GM12878 (cell line): ENCODE measurements around the gene MAGI2. TPM values are rescaled to one million over a fixed set of nuclear protein-coding genes. Genes with fewer than 3 reads are reported as not detected.

Experiments used
- ATAC-seq: fragments of 200-7000 bp; cut with Tn5 transposase; 3 replicates; pipeline ENCODE4 v1.9.1; 2020; ENCODE audit warnings: mild to moderate bottlenecking, moderate library complexity
- BruUV-seq: library from RNA; stranded (reverse); fragments of 400-500 nt; replicated peaks from 2 replicates; lab custom pipeline; 2021; lab: Mats Ljungman, UMichigan
- CTCF ChIA-PET: fragments of 300-600 bp; sonication (Branson Sonifier 250); formaldehyde crosslinking; extraction: SDS; loops from one replicate; lab custom pipeline; 2021; ENCODE audit warnings: inconsistent platforms; lab: Yijun Ruan, JAX
- POLR2A ChIA-PET: fragments of 350-600 bp; formaldehyde crosslinking; extraction: SDS; loops from one replicate; lab custom pipeline; 2021; ENCODE audit warnings: inconsistent platforms; lab: Charles Lee
- RAD21 ChIA-PET: fragments of 300-600 bp; sonication (Branson Sonifier 250); formaldehyde crosslinking; loops from one replicate; lab custom pipeline; 2023; ENCODE audit warnings: antibody characterized with exemption; ENCODE audit not compliant: unreplicated experiment; lab: Charles Lee
- SMC1A ChIA-PET: fragments of 300-600 bp; sonication (Branson Sonifier 250); formaldehyde crosslinking; loops from one replicate; lab custom pipeline; 2023; ENCODE audit not compliant: unreplicated experiment, uncharacterized antibody; lab: Charles Lee
- DNase-seq: peaks from one replicate; pipeline ENCODE4 v3.0.0-alpha.2; 2011; ENCODE audit warnings: low read depth, low spot score
- FAIRE-seq: peaks from 3 replicates; lab custom pipeline; 2011; peaks lifted over from hg19 to GRCh38; lab: Jason Lieb, UNC
- H2AFZ ChIP-seq: 2 replicates; pipeline ENCODE4 v1.6.0; 2011; ENCODE audit warnings: low read depth, low read length, control low read depth; ENCODE audit not compliant: control insufficient read depth
- H3K27ac ChIP-seq: 2 replicates; pipeline ENCODE4 v1.5.1; 2011; ENCODE audit warnings: control low read depth; ENCODE audit not compliant: control insufficient read depth, insufficient read depth
- H3K27me3 ChIP-seq, 2 experiments: replicated peaks in 1 of 2; 2 replicates each; pipeline versions ENCODE4 v1.6.0 to v1.6.1; 2011; ENCODE audit warnings: low read length in 1 of 2; ENCODE audit not compliant: control insufficient read depth in 2 of 2, insufficient read depth in 2 of 2
- H3K36me3 ChIP-seq, 2 experiments: 2 replicates each; pipeline ENCODE4 v1.5.1; 2011; ENCODE audit warnings: low read length in 1 of 2; ENCODE audit not compliant: control insufficient read depth in 2 of 2, insufficient read depth in 2 of 2
- H3K4me1 ChIP-seq: 2 replicates; pipeline ENCODE4 v1.6.1; 2011; ENCODE audit warnings: mild to moderate bottlenecking, low read length, moderate library complexity, mixed read lengths; ENCODE audit not compliant: control insufficient read depth, insufficient read depth
- H3K4me2 ChIP-seq: 2 replicates; pipeline ENCODE4 v1.6.0; 2011; ENCODE audit warnings: control low read depth; ENCODE audit not compliant: control insufficient read depth, insufficient read depth
- H3K4me3 ChIP-seq: fragments of 200-600 bp; sonication (generic); 2 replicates; pipeline ENCODE4 v1.5.1; 2016
- H3K79me2 ChIP-seq: 2 replicates; pipeline ENCODE4 v1.6.0; 2011; ENCODE audit warnings: low read length; ENCODE audit not compliant: control insufficient read depth, insufficient read depth
- H3K9ac ChIP-seq: 2 replicates; pipeline ENCODE4 v1.8.0; 2011; ENCODE audit warnings: low read length, control low read depth, mixed read lengths; ENCODE audit not compliant: control insufficient read depth, insufficient read depth
- H3K9me3 ChIP-seq: replicated peaks from 3 replicates; pipeline ENCODE4 v1.5.1; 2011; ENCODE audit warnings: mild to moderate bottlenecking, low read length; ENCODE audit not compliant: control insufficient read depth, insufficient read depth
- H4K20me1 ChIP-seq: 2 replicates; pipeline ENCODE4 v1.6.0; 2011; ENCODE audit not compliant: control insufficient read depth, insufficient read depth
- EP300 ChIP-seq, 2 experiments: fragments of 150-350 bp in 1 of 2; IDR thresholded peaks; 2 replicates each; pipeline ENCODE4 v1.6.1; 2011 to 2012; ENCODE audit warnings: low read depth in 2 of 2, low read length in 2 of 2, borderline replicate concordance in 1 of 2, improper control_type of control experiment in 1 of 2, inconsistent platforms in 1 of 2; ENCODE audit not compliant: control insufficient read depth in 1 of 2
- ETV6 ChIP-seq, 2 experiments: fragments of 450-650 bp in 1 of 2; IDR thresholded peaks in 1 of 2; conservative IDR thresholded peaks in 1 of 2; 2 replicates each; pipeline ENCODE4 v1.6.1; 2014; ENCODE audit warnings: antibody characterized with exemption in 1 of 2, borderline replicate concordance in 1 of 2, low read depth in 1 of 2, mild to moderate bottlenecking in 1 of 2, moderate library complexity in 1 of 2
- FOS ChIP-seq: IDR thresholded peaks from 3 replicates; pipeline ENCODE4 v1.6.1; 2011; ENCODE audit warnings: borderline replicate concordance; ENCODE audit not compliant: insufficient read length; ENCODE audit errors: extremely low read depth
- FOXK2 ChIP-seq: fragments of 450-650 bp; IDR thresholded peaks from 2 replicates; pipeline ENCODE4 v1.6.1; 2017; ENCODE audit warnings: mild to moderate bottlenecking, moderate library complexity
- GATAD2B ChIP-seq: fragments of 450-650 bp; conservative IDR thresholded peaks from 2 replicates; pipeline ENCODE4 v1.6.1; 2017; ENCODE audit warnings: low read depth, mild to moderate bottlenecking, moderate library complexity
- KLF5 ChIP-seq: fragments of 450-650 bp; IDR thresholded peaks from 2 replicates; pipeline ENCODE4 v1.6.1; 2014; ENCODE audit warnings: mild to moderate bottlenecking; ENCODE audit not compliant: partially characterized antibody
- MEF2A ChIP-seq: IDR thresholded peaks from 2 replicates; pipeline ENCODE4 v1.6.1; 2011; ENCODE audit warnings: low read depth, mild to moderate bottlenecking, low read length, moderate library complexity; ENCODE audit not compliant: insufficient read depth
- SMARCA5 ChIP-seq: fragments of 450-650 bp; IDR thresholded peaks from 2 replicates; pipeline ENCODE4 v1.6.1; 2017; ENCODE audit warnings: mild to moderate bottlenecking
- ZNF622 ChIP-seq: fragments of 450-650 bp; IDR thresholded peaks from 2 replicates; pipeline ENCODE4 v1.6.1; 2017; ENCODE audit warnings: mild to moderate bottlenecking, inconsistent platforms
- WGBS: methylation state at CpG from one replicate; pipeline ENCODE4 v1.1.6; 2016; ENCODE audit warnings: low lambda C conversion rate; ENCODE audit not compliant: insufficient replicate concordance, insufficient coverage; ENCODE audit errors: missing lambda C conversion rate; 5-methylcytosine and 5-hydroxymethylcytosine counted together
- in situ Hi-C: fragments of 300-500 bp; cut with MboI; formaldehyde crosslinking; loops from 9 replicates; pipeline ENCODE4 v1.14.3; 2018; ENCODE audit warnings: mixed read lengths
- intact Hi-C: fragments of 100-400 bp; cut with micrococcal nuclease; formaldehyde crosslinking; loops from one replicate; pipeline ENCODE4 v1.14.2; 2022; ENCODE audit not compliant: unreplicated experiment
- polyA plus RNA-seq, 11 experiments: library from polyadenylated mRNA; depleted of rRNA in 4 of 11; unstranded in 6 of 11; stranded (reverse) in 5 of 11; fragments of >200 nt; fragmentation: Nextera tagmentation in 4 of 11; fragmentation: Illumina TruSeq in 1 of 11; extraction: Ambion mirVana in 4 of 11; extraction: Trizol in 1 of 11; gene quantifications; 1 replicate in 1 of 11; 2 replicates in 10 of 11; pipeline versions ENCODE4 v1.2.1 to v1.2.3, GENCODE V29; 2011 to 2016; ENCODE audit warnings: inconsistent platforms in 2 of 11, missing spikeins in 2 of 11, low read depth in 1 of 11
- total RNA-seq, 4 experiments: library from RNA; depleted of rRNA in 3 of 4; stranded (reverse); fragments of >200 nt in 3 of 4; fragmentation: Illumina TruSeq in 1 of 4; extraction: Trizol in 1 of 4; gene quantifications; 2 replicates each; pipeline versions ENCODE4 v1.2.1 to v1.2.3, GENCODE V29; 2013 to 2021
- TF ChIP-seq, protein P1 (sequence below): fragments of 450-650 bp; formaldehyde crosslinking; IDR thresholded peaks from 2 replicates; pipeline ENCODE4 v1.5.0; 2022; ENCODE audit warnings: mild to moderate bottlenecking, missing genetic modification characterization
- TF ChIP-seq, protein P2 (sequence below): fragments of 450-650 bp; IDR thresholded peaks from 2 replicates; pipeline ENCODE4 v1.6.1; 2018; ENCODE audit warnings: borderline replicate concordance, mild to moderate bottlenecking; ENCODE audit not compliant: partially characterized antibody

Gene MAGI2
- total and polyA plus RNA-seq, 10 of the 15 experiments (the other 5 are each of a cell fraction or from before 2014, with no cell fraction given): 0.01 to 0.31 (median 0.05) TPM; not detected in 2

DNA sequence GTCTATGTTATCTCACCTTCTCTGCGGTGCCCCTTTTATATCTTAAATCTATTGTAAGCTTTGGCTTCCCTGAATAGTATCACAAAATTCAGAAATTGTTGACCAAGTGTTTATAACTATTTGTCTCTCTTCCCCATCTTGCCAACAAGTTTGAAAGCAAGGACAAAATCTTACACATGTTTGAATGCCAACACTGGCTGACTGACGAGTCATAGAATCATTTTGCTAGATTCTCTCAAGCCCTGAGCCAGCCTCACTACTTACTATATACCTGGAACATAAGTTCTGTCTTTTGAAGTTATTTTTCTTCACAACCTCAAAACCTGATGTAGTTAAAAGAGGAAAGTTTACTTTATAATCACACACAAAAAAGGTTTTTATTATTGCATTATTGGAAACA is 954.2 kb downstream of the MAGI2 start:
- Histone ChIP-seq H3K27me3 (no peaks in the 10 kb centered on the region), H3K36me3 (no peaks in the 10 kb centered on the region), H3K27ac (no peak overlapping the region), H3K4me2 (no peak overlapping the region), H3K79me2 (no peaks in the 10 kb centered on the region), H4K20me1 (no peaks in the 10 kb centered on the region), H3K9ac (no peak overlapping the region), H3K4me1 (no peaks in the 10 kb centered on the region), H3K9me3 (no peaks in the 10 kb centered on the region), H3K4me3 (no peak overlapping the region), H2AFZ (no peak overlapping the region)
- no peak for ATAC-seq
- RAD21 ChIA-PET: no interaction called here
- FAIRE-seq: no peak
- intact Hi-C loops: no loop called here
- CTCF ChIA-PET: no interaction called here
- no peak for DNase-seq
- 35% methylated on average over 2 of the region's 2 CpGs for WGBS
- SMC1A ChIA-PET: no interaction called here
- POLR2A ChIA-PET: no interaction called here
- no TSS peak for BruUV-seq
- in situ Hi-C loops: no loop called here
- no peak for TF ChIP-seq KLF5
- TF ChIP-seq ZNF622: no peak
- no peak for TF ChIP-seq MEF2A
- TF ChIP-seq, protein P1, sequence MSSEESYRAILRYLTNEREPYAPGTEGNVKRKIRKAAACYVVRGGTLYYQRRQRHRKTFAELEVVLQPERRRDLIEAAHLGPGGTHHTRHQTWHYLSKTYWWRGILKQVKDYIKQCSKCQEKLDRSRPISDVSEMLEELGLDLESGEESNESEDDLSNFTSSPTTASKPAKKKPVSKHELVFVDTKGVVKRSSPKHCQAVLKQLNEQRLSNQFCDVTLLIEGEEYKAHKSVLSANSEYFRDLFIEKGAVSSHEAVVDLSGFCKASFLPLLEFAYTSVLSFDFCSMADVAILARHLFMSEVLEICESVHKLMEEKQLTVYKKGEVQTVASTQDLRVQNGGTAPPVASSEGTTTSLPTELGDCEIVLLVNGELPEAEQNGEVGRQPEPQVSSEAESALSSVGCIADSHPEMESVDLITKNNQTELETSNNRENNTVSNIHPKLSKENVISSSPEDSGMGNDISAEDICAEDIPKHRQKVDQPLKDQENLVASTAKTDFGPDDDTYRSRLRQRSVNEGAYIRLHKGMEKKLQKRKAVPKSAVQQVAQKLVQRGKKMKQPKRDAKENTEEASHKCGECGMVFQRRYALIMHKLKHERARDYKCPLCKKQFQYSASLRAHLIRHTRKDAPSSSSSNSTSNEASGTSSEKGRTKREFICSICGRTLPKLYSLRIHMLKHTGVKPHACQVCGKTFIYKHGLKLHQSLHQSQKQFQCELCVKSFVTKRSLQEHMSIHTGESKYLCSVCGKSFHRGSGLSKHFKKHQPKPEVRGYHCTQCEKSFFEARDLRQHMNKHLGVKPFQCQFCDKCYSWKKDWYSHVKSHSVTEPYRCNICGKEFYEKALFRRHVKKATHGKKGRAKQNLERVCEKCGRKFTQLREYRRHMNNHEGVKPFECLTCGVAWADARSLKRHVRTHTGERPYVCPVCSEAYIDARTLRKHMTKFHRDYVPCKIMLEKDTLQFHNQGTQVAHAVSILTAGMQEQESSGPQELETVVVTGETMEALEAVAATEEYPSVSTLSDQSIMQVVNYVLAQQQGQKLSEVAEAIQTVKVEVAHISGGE (CRISPR knock-in tag): no peak
- no peak for TF ChIP-seq GATAD2B
- TF ChIP-seq EP300 (IDR thresholded peaks at IDR 0.05; ENCODE audit: borderline replicate concordance in 1 of 2, control insufficient read depth in 1 of 2, low read depth in 2 of 2, low read length in 2 of 2): no peak
- TF ChIP-seq FOS: no peak
- TF ChIP-seq ETV6 (conservative IDR thresholded peaks at IDR 0.05 in 1 of 2, IDR thresholded peaks at IDR 0.05 in 1 of 2; ENCODE audit: borderline replicate concordance in 1 of 2, low read depth in 1 of 2): no peak
- TF ChIP-seq, protein P2, sequence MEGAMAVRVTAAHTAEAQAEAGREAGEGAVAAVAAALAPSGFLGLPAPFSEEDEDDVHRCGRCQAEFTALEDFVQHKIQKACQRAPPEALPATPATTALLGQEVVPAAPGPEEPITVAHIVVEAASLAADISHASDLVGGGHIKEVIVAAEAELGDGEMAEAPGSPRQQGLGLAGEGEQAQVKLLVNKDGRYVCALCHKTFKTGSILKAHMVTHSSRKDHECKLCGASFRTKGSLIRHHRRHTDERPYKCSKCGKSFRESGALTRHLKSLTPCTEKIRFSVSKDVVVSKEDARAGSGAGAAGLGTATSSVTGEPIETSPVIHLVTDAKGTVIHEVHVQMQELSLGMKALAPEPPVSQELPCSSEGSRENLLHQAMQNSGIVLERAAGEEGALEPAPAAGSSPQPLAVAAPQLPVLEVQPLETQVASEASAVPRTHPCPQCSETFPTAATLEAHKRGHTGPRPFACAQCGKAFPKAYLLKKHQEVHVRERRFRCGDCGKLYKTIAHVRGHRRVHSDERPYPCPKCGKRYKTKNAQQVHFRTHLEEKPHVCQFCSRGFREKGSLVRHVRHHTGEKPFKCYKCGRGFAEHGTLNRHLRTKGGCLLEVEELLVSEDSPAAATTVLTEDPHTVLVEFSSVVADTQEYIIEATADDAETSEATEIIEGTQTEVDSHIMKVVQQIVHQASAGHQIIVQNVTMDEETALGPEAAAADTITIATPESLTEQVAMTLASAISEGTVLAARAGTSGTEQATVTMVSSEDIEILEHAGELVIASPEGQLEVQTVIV: no peak
- no peak for TF ChIP-seq FOXK2
- TF ChIP-seq SMARCA5: no peak
